Memory B cell (primary cell): ENCODE results near the gene UBR7.
A peak's percentile ranks its signal among the peaks of the same experiment; 100 is the strongest.

Experiments used
- ATAC-seq: fragments of 150-1000 bp; cut with Tn5 transposase; 2 replicates; pipeline ENCODE4 v1.10.0; 2021; ENCODE audit warnings: low read depth, mild to moderate bottlenecking, moderate library complexity
- DNase-seq, 2 donors: peaks; one replicate each; pipeline ENCODE4 v3.0.0; 2022; ENCODE audit warnings: low spot score in 2 of 2
- H3K27ac Mint-ChIP-seq: one replicate; pipeline ENCODE4 v1.8.0; 2022; ENCODE audit warnings: mild to moderate bottlenecking, moderate library complexity, mixed read lengths
- H3K27me3 Mint-ChIP-seq: one replicate; pipeline ENCODE4 v1.8.0; 2022; ENCODE audit warnings: mixed read lengths
- H3K36me3 Mint-ChIP-seq: one replicate; pipeline ENCODE4 v1.8.0; 2022; ENCODE audit warnings: mild to moderate bottlenecking, mixed read lengths
- H3K4me1 Mint-ChIP-seq: one replicate; pipeline ENCODE4 v1.8.0; 2022; ENCODE audit warnings: mixed read lengths
- H3K4me3 Mint-ChIP-seq: one replicate; pipeline ENCODE4 v1.8.0; 2022; ENCODE audit warnings: mild to moderate bottlenecking, moderate library complexity, mixed read lengths
- H3K9me3 Mint-ChIP-seq: one replicate; pipeline ENCODE4 v1.8.0; 2022; ENCODE audit warnings: mixed read lengths

The UBR7 gene

DNA sequence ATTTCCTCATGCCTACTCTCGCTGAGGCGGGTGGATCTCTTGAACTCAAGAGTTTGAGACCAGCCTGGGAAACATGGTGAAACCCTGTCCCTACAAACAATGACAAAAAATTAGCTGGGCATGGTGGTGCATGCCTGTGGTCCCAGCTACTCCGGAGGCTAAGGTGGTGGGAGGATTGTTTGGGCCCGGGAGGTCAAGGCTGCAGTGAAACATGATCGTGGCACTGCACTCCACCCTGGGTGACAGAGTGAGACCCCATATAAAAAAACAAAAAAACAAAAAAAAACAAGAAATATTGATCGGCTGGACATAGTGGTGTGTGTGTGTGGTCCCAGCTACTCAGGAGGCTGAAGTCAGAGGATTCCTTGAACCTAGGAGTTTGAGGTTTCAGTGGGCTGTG is 31.6 kb upstream of the UBR7 start:
- no peak overlapping the region for H3K27ac Mint-ChIP-seq
- H3K36me3 Mint-ChIP-seq = no peaks in the 10 kb centered on the region
- H3K4me1 Mint-ChIP-seq = no peaks in the 10 kb centered on the region
- no peaks in the 10 kb centered on the region for H3K27me3 Mint-ChIP-seq
- DNase-seq (no peak), ATAC-seq (no peak)
- H3K9me3 Mint-ChIP-seq = no peaks in the 10 kb centered on the region
- no peak overlapping the region for H3K4me3 Mint-ChIP-seq

DNA sequence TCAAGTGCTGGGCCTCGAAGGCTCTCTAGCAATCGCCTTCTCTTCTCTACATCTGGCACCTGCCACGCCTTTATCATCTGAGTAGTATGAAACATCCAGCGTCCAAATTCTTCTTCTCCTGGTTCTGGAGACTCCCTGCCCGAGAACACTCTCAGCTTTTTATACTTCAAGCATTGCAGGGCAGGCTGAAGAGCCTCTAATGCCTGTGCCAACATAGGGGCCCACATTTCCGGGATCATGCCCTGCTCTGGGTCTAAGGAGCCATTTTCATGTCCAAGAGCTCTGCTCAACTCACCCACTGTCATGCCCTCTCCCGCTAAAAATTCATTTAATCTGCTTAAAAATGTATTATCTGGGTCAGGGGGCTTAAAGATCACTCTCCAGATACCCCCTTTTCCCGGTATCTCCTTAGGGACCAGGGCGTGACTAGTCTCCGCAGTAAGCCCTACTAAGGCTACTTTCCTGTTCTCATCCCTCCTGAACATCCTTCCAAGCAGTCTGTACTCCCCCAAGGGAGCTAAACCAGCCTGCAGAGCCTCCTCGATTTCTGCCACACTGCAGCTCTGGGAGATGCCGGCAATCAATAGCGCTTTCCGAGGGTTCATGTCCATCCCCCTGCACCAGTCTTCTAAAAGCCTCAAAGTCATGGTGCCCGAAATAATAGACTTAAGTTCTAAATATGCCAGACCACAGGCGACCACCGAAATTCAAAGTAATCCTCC is 23.3 kb upstream of the UBR7 start:
- peaks cover 26% of the 10 kb centered on the region for H3K4me1 Mint-ChIP-seq
- no peaks in the 10 kb centered on the region for H3K9me3 Mint-ChIP-seq
- peak overlapping the region; percentile 96 for H3K4me3 Mint-ChIP-seq
- DNase-seq (no peak), ATAC-seq (no peak)
- H3K27me3 Mint-ChIP-seq = no peaks in the 10 kb centered on the region
- H3K27ac Mint-ChIP-seq = peak overlapping the region; percentile 94
- H3K36me3 Mint-ChIP-seq = peaks cover 7% of the 10 kb centered on the region

DNA sequence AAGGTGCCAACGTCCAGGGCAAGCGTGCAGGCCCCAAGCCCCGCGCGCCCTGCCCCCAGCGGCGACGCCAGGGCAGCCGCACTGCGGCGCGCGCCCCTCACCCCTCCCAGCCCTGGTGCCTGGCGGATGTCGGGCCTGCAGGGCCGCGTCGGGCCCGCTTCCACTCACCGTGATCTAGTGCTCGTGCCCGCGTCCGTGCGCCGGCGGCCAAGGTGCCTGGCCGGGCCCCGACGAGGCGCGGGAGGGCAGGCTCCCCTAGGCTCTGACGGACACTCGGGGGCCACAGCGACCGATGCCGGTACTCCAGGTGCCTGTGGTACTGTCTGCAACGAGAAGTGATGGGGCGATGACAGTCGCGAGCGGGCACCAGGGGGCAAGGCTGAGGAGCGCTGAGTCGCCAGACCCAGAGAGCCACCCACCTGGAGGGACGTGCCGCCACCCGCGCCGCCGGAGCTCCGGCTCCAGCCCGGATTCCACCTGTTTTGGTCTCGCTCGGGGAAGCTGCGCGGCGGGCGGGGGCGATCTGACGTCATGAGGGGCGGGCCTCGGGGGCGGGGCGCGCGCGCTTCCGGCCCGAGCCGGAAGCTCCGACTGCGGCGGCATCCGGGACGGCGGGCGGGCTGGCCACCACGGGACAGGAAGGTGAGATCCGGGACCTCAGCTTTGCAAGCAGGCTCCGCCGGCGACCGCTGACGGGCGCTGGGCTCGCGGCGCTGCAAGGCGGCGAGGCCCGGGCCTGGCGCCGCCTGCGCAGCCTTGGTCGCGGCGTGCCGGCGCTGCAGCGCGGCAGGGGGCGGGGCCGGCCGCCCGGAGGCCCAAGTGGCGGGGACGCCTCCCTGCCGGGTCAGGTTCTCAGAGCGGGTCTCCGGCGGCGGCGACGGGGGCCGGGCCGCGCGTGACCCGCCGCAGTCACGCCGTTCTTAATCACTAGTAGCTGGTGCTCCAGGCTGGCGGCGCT is 22.4 kb upstream of the UBR7 start, which contains the start of the genes LYSET and MOAP1:
Gene LYSET (plus strand): TSS at position 927 of the 958 bp plus-strand sequence. CDS start 89 bp downstream, outside the sequence.
Gene MOAP1 (minus strand): TSS at position 507 of the 958 bp plus-strand sequence. CDS start 655 bp downstream, outside the sequence.
- peaks cover 9% of the 10 kb centered on the region for H3K36me3 Mint-ChIP-seq
- ATAC-seq = peak; percentile 84
- peak within 1 kb of the TSS; percentile 96 for H3K4me3 Mint-ChIP-seq
- peak within 1 kb of the TSS; percentile 94 for H3K27ac Mint-ChIP-seq
- DNase-seq = peak; percentile 82 to 84
- no peaks in the 10 kb centered on the region for H3K9me3 Mint-ChIP-seq
- H3K4me1 Mint-ChIP-seq = peaks cover 26% of the 10 kb centered on the region
- no peaks in the 10 kb centered on the region for H3K27me3 Mint-ChIP-seq

DNA sequence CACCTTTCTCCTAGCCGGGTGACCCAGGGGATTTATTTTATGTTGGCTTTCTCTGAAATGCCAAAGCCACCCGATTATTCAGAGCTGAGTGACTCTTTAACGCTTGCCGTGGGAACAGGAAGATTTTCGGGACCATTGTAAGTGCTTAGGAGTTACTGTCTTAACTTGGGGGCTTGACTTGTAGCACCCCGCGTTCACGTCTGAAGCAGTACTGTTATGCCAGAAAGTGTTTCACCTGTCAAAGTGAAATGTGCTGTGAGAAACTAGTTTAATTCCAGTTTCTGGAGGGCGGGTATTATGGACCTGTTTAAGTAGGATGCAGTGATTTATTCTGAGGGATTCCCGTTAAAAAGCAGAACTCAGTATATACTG is 21.7 kb upstream of the UBR7 start:
- Mint-ChIP-seq H3K4me1 (peaks cover 26% of the 10 kb centered on the region), H3K36me3 (peaks cover 9% of the 10 kb centered on the region), H3K27me3 (no peaks in the 10 kb centered on the region), H3K9me3 (no peaks in the 10 kb centered on the region), H3K4me3 (peak overlapping the region; percentile 96), H3K27ac (peak overlapping the region; percentile 94)
- peak; percentile 1 for ATAC-seq
- DNase-seq = no peak

- H3K27ac Mint-ChIP-seq = no peak overlapping the region
- DNase-seq (no peak), ATAC-seq (no peak)
- peaks cover 26% of the 10 kb centered on the region for H3K4me1 Mint-ChIP-seq
- H3K27me3 Mint-ChIP-seq = no peaks in the 10 kb centered on the region
- no peaks in the 10 kb centered on the region for H3K9me3 Mint-ChIP-seq
- H3K4me3 Mint-ChIP-seq = peak overlapping the region; percentile 44
- peaks cover 11% of the 10 kb centered on the region for H3K36me3 Mint-ChIP-seq
These were observed 20.6 kb upstream of the UBR7 start for GRCh38 chr14:93186466-93186865.

DNA sequence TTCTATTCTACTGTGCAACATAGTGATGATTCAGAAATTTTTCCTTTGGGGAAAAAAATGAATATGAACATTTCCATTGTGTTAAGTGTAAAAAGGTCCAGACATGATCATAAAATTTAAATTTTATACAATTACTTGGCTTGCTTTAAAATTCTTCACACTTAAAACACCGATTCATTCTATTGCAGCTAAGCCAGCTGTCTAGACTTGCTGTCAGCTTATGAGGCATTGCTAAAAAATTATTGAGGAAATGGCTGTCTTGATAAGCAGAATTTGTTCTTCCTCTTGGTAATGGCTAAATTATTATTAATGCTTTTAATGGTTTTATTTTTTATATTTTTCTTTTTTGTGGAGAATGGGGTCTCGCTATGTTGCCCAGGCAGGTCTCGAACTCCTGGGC is 20.1 kb upstream of the UBR7 start:
- peaks cover 23% of the 10 kb centered on the region for H3K4me1 Mint-ChIP-seq
- no peak for DNase-seq
- no peaks in the 10 kb centered on the region for H3K27me3 Mint-ChIP-seq
- H3K36me3 Mint-ChIP-seq = peaks cover 7% of the 10 kb centered on the region
- no peak overlapping the region for H3K4me3 Mint-ChIP-seq
- no peaks in the 10 kb centered on the region for H3K9me3 Mint-ChIP-seq
- H3K27ac Mint-ChIP-seq = no peak overlapping the region
- no peak for ATAC-seq

GRCh38 chr14:93195316-93195999 is 11.6 kb upstream of the UBR7 start:
- no peaks in the 10 kb centered on the region for H3K9me3 Mint-ChIP-seq
- ATAC-seq = no peak
- no peaks in the 10 kb centered on the region for H3K27me3 Mint-ChIP-seq

DNA sequence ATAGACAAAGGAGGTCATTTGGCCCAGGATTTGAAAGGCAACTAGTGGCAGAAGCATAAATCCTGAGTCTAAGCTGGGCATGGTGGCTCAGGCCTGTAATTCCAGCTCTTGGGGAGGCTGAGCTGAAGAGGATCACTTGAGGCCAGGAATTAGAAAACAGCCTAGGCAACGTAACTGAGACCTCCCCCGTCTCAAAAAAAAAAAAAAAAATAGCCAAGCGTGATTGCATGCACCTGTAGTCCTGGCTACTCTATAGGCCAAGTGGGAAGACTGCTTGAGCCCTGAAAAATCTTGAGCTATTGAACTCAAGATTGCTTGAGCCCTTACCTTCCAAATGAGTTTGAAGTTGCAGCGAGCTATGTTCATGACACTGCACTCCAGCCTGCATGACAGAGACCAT is 8.0 kb upstream of the UBR7 start:
- ATAC-seq (no peak), DNase-seq (no peak)
- peaks cover 2% of the 10 kb centered on the region for H3K36me3 Mint-ChIP-seq
- peaks cover 2% of the 10 kb centered on the region for H3K4me1 Mint-ChIP-seq
- H3K27ac Mint-ChIP-seq = no peak overlapping the region
- no peaks in the 10 kb centered on the region for H3K27me3 Mint-ChIP-seq
- no peaks in the 10 kb centered on the region for H3K9me3 Mint-ChIP-seq
- H3K4me3 Mint-ChIP-seq = no peak overlapping the region

More at GRCh38 chr14:93195316-93195999, 11.6 kb upstream of the UBR7 start:
- no peak for DNase-seq
- H3K4me3 Mint-ChIP-seq = no peak overlapping the region
- peaks cover 2% of the 10 kb centered on the region for H3K4me1 Mint-ChIP-seq
- no peak overlapping the region for H3K27ac Mint-ChIP-seq
- H3K36me3 Mint-ChIP-seq = peaks cover 6% of the 10 kb centered on the region

DNA sequence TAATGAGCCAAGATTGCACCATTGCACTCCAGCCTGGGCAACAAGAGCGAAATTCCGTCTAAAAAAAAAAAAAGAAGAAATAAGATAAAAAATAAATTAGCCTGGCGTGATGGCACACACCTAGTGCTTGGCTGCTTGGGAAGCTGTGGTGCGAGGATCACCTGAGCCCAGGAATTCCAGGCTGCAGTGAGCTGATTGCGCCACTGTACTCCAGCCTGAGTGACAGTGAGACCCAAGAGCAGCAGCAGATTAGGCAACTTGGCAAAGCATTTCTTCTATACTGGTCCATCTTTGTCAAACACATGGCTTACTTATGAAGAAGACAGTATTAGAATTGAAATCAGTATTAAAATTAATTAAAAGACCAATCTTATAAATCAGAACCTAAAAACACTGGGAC is 6.5 kb upstream of the UBR7 start:
- no peak overlapping the region for H3K4me3 Mint-ChIP-seq
- DNase-seq = no peak
- H3K27ac Mint-ChIP-seq = no peak overlapping the region
- ATAC-seq = no peak
- no peaks in the 10 kb centered on the region for H3K36me3 Mint-ChIP-seq
- H3K9me3 Mint-ChIP-seq = no peaks in the 10 kb centered on the region
- H3K4me1 Mint-ChIP-seq = peaks cover 10% of the 10 kb centered on the region
- H3K27me3 Mint-ChIP-seq = no peaks in the 10 kb centered on the region

DNA sequence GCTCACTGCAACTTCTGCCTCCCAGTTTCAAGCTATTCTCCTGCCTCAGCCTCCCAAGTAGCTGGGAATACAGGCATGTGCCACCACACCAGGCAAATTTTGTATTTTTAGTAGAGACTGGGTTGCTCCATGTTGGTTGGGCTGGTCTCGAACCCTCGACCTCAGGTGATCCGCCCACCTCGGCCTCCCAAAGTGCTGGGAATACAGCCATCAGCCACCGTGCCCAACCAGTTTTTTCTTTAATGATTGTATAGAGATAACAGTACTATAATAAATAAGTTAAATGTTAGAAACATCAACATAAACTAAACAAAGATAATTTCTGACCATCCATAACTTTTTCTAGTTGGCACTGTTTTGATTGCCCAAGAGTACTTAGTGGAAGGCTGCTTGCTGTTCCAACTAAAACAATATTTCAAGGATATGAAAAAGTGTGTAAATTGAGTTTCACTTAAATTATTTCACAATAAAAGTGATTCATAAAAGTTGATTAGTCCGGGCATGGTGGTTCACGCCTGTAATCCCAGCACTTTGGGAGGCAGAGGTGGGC is 5.8 kb upstream of the UBR7 start:
- H3K27me3 Mint-ChIP-seq = no peaks in the 10 kb centered on the region
- DNase-seq (no peak), ATAC-seq (no peak)
- H3K4me1 Mint-ChIP-seq = peaks cover 17% of the 10 kb centered on the region
- H3K9me3 Mint-ChIP-seq = no peaks in the 10 kb centered on the region
- H3K36me3 Mint-ChIP-seq = no peaks in the 10 kb centered on the region
- H3K4me3 Mint-ChIP-seq = no peak overlapping the region
- no peak overlapping the region for H3K27ac Mint-ChIP-seq

GRCh38 chr14:93207468-93208308 is 632 bp downstream of the UBR7 start:
- DNase-seq = peak in 1 of 2 donors; percentile 4
- ATAC-seq = peak; percentile 19
- H3K4me3 Mint-ChIP-seq = peak overlapping the region; percentile 91
- peaks cover 37% of the 10 kb centered on the region for H3K4me1 Mint-ChIP-seq
- H3K9me3 Mint-ChIP-seq = no peaks in the 10 kb centered on the region
- peaks cover under 1% of the 10 kb centered on the region for H3K36me3 Mint-ChIP-seq
- no peaks in the 10 kb centered on the region for H3K27me3 Mint-ChIP-seq
- peak overlapping the region; percentile 90 for H3K27ac Mint-ChIP-seq

GRCh38 chr14:93212432-93212831 is 5.4 kb downstream of the UBR7 start:
- H3K4me3 Mint-ChIP-seq = no peak overlapping the region
- peak overlapping the region; percentile 79 for H3K27ac Mint-ChIP-seq
- DNase-seq = no peak
- peaks cover 16% of the 10 kb centered on the region for H3K36me3 Mint-ChIP-seq
- H3K9me3 Mint-ChIP-seq = no peaks in the 10 kb centered on the region
- peaks cover 21% of the 10 kb centered on the region for H3K4me1 Mint-ChIP-seq
- no peaks in the 10 kb centered on the region for H3K27me3 Mint-ChIP-seq
- peak; percentile 49 for ATAC-seq

- no peak for DNase-seq
- ATAC-seq = no peak
- Mint-ChIP-seq H3K27me3 (no peaks in the 10 kb centered on the region), H3K4me3 (no peak overlapping the region), H3K9me3 (no peaks in the 10 kb centered on the region), H3K4me1 (peaks cover 10% of the 10 kb centered on the region), H3K27ac (no peak overlapping the region), H3K36me3 (peaks cover 22% of the 10 kb centered on the region)
These were observed 7.5 kb downstream of the UBR7 start for GRCh38 chr14:93214598-93214997.
